ENCODE results near the gene FCGR3A.
"Not testable (repeated sequence)": the region's sequence is repeated elsewhere in the genome, so short reads cannot be mapped to it uniquely, and the experiment has no call there.

- not testable (repeated sequence) for TF ChIP-seq CTCF (IDR thresholded peaks at IDR 0.05); POLR2A (IDR thresholded peaks at IDR 0.05; ENCODE audit: low read depth)
- peak in 1 of 2 donors; percentile 38 for TF ChIP-seq POLR2AphosphoS5 (IDR thresholded peaks at IDR 0.05)
Measured at GRCh38 chr1:161523817-161524741, 25.5 kb downstream of the FCGR3A start, which contains the start of gene HSPA6.
